Stomach smooth muscle (tissue), 2 donors: ENCODE results near the gene TTC28.
"Not testable (repeated sequence)": the region's sequence is repeated elsewhere in the genome, so short reads cannot be mapped to it uniquely, and the experiment has no call there.

ENCODE experiments used
- H3K27ac ChIP-seq: one replicate; pipeline ENCODE4 v1.7.0; 2013; ENCODE audit warnings: mild to moderate bottlenecking, low read length, inconsistent platforms
- H3K27me3 ChIP-seq, 2 donors: one replicate each; pipeline ENCODE4 v1.7.0; 2013; ENCODE audit warnings: low read length in 2 of 2; ENCODE audit not compliant: insufficient read depth in 2 of 2, control insufficient read depth in 1 of 2
- H3K36me3 ChIP-seq, 2 donors: one replicate each; pipeline ENCODE4 v1.7.0; 2013; ENCODE audit warnings: low read length in 2 of 2; ENCODE audit not compliant: control insufficient read depth in 2 of 2, insufficient read depth in 2 of 2
- H3K4me1 ChIP-seq: one replicate; pipeline ENCODE4 v1.7.0; 2013; ENCODE audit warnings: low read length; ENCODE audit not compliant: control insufficient read depth, insufficient read depth
- H3K4me3 ChIP-seq, 2 donors: one replicate each; pipeline ENCODE4 v1.7.0; 2013; ENCODE audit warnings: low read length in 2 of 2
- H3K9ac ChIP-seq, 2 donors: one replicate each; pipeline ENCODE4 v1.7.0; 2013; ENCODE audit warnings: low read length in 2 of 2, mild to moderate bottlenecking in 1 of 2
- H3K9me3 ChIP-seq, 2 donors: one replicate each; pipeline ENCODE4 v1.7.0; 2013; ENCODE audit warnings: low read length in 2 of 2; ENCODE audit not compliant: control insufficient read depth in 2 of 2
- donor health status: healthy.
- donor health status: Pancreatic carcinoma.

The TTC28 gene

GRCh38 chr22:28560046-28560742 is 119.4 kb downstream of the TTC28 start:
- no peaks in the 10 kb centered on the region for H3K36me3 ChIP-seq
- H3K27ac ChIP-seq, result no peak overlapping the region
- no peaks in the 10 kb centered on the region for H3K4me1 ChIP-seq
- H3K9ac ChIP-seq, result no peak overlapping the region
- no peak overlapping the region for H3K4me3 ChIP-seq
- no peaks in the 10 kb centered on the region for H3K27me3 ChIP-seq
- H3K9me3 ChIP-seq, result no peaks in the 10 kb centered on the region

GRCh38 chr22:28557184-28557583 is 122.5 kb downstream of the TTC28 start:
- Histone ChIP-seq H3K4me1 (no peaks in the 10 kb centered on the region), H3K27ac (no peak overlapping the region), H3K9ac (no peak overlapping the region), H3K9me3 (no peaks in the 10 kb centered on the region), H3K27me3 (no peaks in the 10 kb centered on the region), H3K4me3 (no peak overlapping the region), H3K36me3 (no peaks in the 10 kb centered on the region)

DNA sequence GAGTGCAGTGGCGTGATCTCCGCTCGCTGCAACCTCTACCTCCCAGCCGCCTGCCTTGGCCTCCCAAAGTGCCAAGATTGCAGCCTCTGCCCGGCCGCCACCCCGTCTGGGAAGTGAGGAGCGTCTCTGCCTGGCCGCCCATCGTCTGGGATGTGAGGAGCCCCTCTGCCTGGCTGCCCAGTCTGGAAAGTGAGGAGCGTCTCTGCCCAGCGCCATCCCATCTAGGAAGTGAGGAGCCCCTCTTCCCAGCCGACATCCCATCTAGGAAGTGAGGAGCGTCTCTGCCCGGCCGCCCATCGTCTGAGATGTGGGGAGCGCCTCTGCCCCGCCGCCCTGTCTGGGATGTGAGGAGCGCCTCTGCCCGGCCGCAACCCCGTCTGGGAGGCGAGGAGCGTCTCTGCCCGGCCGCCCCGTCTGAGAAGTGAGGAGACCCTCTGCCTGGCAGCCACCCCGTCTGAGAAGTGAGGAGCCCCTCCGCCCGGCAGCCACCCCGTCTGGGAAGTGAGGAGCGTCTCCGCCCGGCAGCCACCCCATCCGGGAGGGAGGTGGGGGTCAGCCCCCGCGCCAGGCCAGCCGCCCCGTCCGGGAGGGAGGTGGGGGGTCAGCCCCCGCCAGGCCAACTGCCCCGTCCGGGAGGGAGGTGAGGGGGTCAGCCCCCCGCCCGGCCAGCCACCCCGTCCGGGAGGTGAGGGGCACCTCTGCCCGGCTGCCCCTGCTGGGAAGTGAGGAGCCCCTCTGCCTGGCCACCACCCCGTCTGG is 126.4 kb downstream of the TTC28 start:
- H3K36me3 ChIP-seq, H3K27ac ChIP-seq, H3K4me1 ChIP-seq, H3K4me3 ChIP-seq, H3K9me3 ChIP-seq, H3K27me3 ChIP-seq, H3K9ac ChIP-seq: not testable (repeated sequence)

- H3K4me3 ChIP-seq, result no peak overlapping the region
- H3K27me3 ChIP-seq, result no peaks in the 10 kb centered on the region
- H3K36me3 ChIP-seq, result no peaks in the 10 kb centered on the region
- no peak overlapping the region for H3K27ac ChIP-seq
- no peak overlapping the region for H3K9ac ChIP-seq
- H3K4me1 ChIP-seq, result no peaks in the 10 kb centered on the region
- no peaks in the 10 kb centered on the region for H3K9me3 ChIP-seq
Measured at GRCh38 chr22:28548406-28548805, 131.2 kb downstream of the TTC28 start.

DNA sequence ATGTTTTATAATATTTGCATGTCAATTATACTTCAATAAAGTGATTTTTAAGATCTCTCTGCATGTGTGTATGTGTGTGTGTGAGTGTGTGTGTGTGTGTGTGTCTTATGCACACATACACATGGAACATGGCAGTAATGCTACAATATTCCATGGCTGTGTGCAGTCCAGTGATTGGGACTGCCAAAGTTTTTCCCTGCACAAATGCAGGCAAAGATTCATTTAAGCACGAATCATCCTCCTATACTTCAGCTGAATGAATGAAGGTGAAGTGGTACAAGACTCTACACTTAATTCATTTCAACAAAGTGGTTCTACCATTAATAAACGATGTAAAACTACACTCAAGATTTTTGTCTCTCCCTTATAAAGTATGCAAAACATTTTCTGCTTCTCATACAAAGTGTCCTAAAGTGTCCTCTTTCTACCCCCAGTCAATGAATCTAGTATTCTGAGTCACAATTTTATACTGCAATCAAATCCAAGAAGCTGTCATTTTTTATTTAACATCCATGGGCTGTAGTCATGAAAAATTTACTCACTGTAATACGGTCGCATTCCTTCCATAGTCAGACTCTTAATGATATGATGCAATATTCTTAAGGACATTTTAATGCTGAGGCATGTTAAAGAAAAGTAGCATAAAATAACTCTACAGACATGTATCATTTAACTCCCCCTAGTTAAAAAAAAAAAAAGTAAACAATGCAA is 132.4 kb downstream of the TTC28 start:
- no peak overlapping the region for H3K27ac ChIP-seq
- H3K4me3 ChIP-seq, result no peak overlapping the region
- no peaks in the 10 kb centered on the region for H3K27me3 ChIP-seq
- no peaks in the 10 kb centered on the region for H3K36me3 ChIP-seq
- H3K9ac ChIP-seq, result no peak overlapping the region
- no peaks in the 10 kb centered on the region for H3K9me3 ChIP-seq
- H3K4me1 ChIP-seq, result no peaks in the 10 kb centered on the region

- Histone ChIP-seq H3K4me1 (no peaks in the 10 kb centered on the region), H3K36me3 (no peaks in the 10 kb centered on the region), H3K27ac (no peak overlapping the region), H3K9ac (no peak overlapping the region), H3K27me3 (no peaks in the 10 kb centered on the region), H3K4me3 (no peak overlapping the region), H3K9me3 (no peaks in the 10 kb centered on the region)
Measured at GRCh38 chr22:28544431-28544868, 135.2 kb downstream of the TTC28 start.

DNA sequence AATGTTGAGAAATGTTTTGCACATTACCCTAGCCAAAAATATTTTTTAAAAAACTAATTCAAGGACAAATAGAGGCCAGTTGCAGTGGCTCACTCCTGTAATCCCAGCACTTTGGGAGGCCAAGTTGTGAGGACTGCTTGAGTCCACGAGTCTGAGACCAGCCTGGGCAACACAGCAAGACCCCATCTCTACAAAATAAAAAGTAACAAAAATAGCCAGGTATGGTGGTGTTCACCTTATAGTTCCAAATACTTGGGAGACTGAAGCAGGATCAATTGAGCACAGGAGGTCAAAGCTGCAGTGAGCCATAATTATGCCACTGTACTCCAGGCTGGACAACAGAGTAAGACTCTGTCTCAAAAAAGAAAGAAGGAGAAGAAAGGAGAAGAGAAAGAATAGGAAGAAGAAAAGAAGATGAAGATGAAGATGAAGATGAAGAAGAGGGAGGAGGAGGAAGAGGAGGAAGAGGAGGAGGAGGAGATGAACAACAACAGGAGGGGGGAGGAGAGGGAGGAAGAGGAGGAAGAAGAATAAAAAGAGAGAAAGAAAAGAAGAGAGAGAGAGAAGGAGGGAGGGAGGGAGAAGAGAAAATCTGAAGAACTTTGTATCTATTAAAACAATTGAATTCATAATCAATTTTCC is 136.5 kb downstream of the TTC28 start:
- Histone ChIP-seq H3K4me1 (no peaks in the 10 kb centered on the region), H3K27me3 (no peaks in the 10 kb centered on the region), H3K36me3 (no peaks in the 10 kb centered on the region), H3K9ac (no peak overlapping the region), H3K27ac (no peak overlapping the region), H3K4me3 (no peak overlapping the region), H3K9me3 (no peaks in the 10 kb centered on the region)

DNA sequence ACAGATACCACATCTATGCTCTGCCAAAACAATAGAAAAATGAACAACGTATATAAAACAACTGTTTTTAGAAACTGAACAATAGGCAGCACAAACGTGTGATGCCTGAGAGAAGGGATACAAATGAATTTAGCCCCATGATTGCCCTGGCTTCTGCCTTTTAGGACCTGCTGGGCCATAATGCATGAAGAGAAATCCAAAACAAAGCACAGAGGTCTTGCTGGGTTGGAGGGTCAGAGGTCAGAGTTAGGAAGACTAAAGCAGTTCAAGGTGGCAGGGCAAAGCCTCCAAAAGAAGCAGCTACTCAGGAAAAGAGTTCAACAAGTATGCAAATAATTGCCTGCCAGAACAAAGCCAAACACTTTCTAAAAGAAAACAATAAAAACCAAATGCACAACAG is 138.5 kb downstream of the TTC28 start:
- Histone ChIP-seq H3K36me3 (no peaks in the 10 kb centered on the region), H3K9me3 (no peaks in the 10 kb centered on the region)

GRCh38 chr22:28538922-28539321 is 140.7 kb downstream of the TTC28 start:
- H3K4me3 ChIP-seq, result no peak overlapping the region
- no peak overlapping the region for H3K27ac ChIP-seq
- H3K4me1 ChIP-seq, result no peaks in the 10 kb centered on the region
- no peaks in the 10 kb centered on the region for H3K36me3 ChIP-seq
- H3K9me3 ChIP-seq, result no peaks in the 10 kb centered on the region
- H3K9ac ChIP-seq, result no peak overlapping the region
- no peaks in the 10 kb centered on the region for H3K27me3 ChIP-seq

More for the DNA sequence above, 138.5 kb downstream of the TTC28 start:
- Histone ChIP-seq H3K4me1 (no peaks in the 10 kb centered on the region), H3K27me3 (no peaks in the 10 kb centered on the region), H3K27ac (no peak overlapping the region), H3K9ac (no peak overlapping the region), H3K4me3 (no peak overlapping the region)

DNA sequence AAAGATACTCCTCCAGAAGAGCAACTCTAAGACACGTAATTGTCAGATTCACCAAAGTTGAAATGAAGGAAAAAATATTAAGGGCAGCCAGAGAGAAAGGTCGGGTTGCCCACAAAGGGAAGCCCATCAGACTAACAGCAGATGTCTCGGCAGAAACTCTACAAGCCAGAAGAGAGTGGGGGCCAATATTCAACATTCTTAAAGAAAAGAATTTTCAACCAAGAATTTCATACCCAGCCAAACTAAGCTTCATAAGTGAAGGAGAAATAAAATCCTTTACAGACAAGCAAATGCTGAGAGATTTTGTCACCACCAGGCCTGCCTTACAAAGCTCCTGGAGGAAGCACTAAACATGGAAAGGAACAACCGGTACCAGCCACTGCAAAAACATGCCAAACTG is 149.1 kb downstream of the TTC28 start:
- not testable (repeated sequence) for H3K27ac ChIP-seq, H3K4me1 ChIP-seq, H3K27me3 ChIP-seq, H3K4me3 ChIP-seq, H3K9me3 ChIP-seq, H3K9ac ChIP-seq, H3K36me3 ChIP-seq
